WERI-Rb-1 (cell line): ENCODE data around the gene PTPN11.

Experiments
- DNase-seq: peaks from one replicate; pipeline ENCODE4 v3.0.0-alpha.2; 2020
- H3K27ac ChIP-seq: fragments of 250-450 bp; sonication (Bioruptor Pico); 2 replicates; pipeline ENCODE4 v1.5.1; 2020; ENCODE audit warnings: mild to moderate bottlenecking, moderate library complexity
- H3K27me3 ChIP-seq: fragments of 250-450 bp; sonication (Bioruptor Pico); 2 replicates; pipeline ENCODE4 v1.5.1; 2021; ENCODE audit warnings: mild to moderate bottlenecking, low read depth, moderate library complexity; ENCODE audit not compliant: insufficient read depth, severe bottlenecking
- H3K36me3 ChIP-seq: fragments of 250-450 bp; sonication (Bioruptor Pico); 2 replicates; pipeline ENCODE4 v1.5.1; 2020; ENCODE audit warnings: mild to moderate bottlenecking, moderate library complexity
- H3K4me3 ChIP-seq: 2 replicates; pipeline ENCODE4 v1.5.1; 2011; ENCODE audit warnings: low read depth, mild to moderate bottlenecking, control low read depth, low read length
- H3K9me3 ChIP-seq: fragments of 250-450 bp; sonication (Bioruptor Pico); 2 replicates; pipeline ENCODE4 v1.5.1; 2021; ENCODE audit warnings: mild to moderate bottlenecking, moderate library complexity; ENCODE audit not compliant: severe bottlenecking
- CTCF ChIP-seq: IDR thresholded peaks from 2 replicates; pipeline ENCODE4 v1.5.1; 2011; ENCODE audit warnings: low read depth, mild to moderate bottlenecking, control low read depth, inconsistent platforms, low read length

The PTPN11 gene

DNA sequence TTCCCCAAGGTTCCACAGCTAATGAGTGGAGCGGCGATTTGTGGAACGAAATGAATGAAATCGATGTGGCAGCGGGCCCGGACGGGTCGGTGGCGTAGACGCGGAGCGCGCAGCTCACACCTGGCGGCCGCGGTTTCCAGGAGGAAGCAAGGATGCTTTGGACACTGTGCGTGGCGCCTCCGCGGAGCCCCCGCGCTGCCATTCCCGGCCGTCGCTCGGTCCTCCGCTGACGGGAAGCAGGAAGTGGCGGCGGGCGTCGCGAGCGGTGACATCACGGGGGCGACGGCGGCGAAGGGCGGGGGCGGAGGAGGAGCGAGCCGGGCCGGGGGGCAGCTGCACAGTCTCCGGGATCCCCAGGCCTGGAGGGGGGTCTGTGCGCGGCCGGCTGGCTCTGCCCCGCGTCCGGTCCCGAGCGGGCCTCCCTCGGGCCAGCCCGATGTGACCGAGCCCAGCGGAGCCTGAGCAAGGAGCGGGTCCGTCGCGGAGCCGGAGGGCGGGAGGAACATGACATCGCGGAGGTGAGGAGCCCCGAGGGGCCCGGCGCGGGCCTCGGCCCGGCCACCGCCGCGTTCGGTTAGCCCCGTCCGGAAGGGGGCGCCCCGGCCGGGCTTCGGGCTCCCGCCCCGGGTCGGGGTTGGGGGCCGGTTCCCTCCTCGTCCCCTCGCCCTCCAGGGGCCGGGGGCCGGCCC is at the start of gene PTPN11:
TSS of gene PTPN11 (plus strand) at position 340 of the 689 bp plus-strand sequence. CDS start at position 505, 165 bp downstream.
- peak within 1 kb of the TSS; percentile 86 for H3K27ac ChIP-seq
- peak within 1 kb of the TSS; percentile 97 for H3K4me3 ChIP-seq
- no peaks in the 10 kb centered on the region for H3K9me3 ChIP-seq
- no peaks in the 10 kb centered on the region for H3K36me3 ChIP-seq
- DNase-seq = peak; percentile 89
- peak; percentile 63 for TF ChIP-seq CTCF
- no peaks in the 10 kb centered on the region for H3K27me3 ChIP-seq

- no peak for DNase-seq
- Histone ChIP-seq H3K36me3 (peaks cover 3% of the 10 kb centered on the region; the same call in 1 of the 2 replicates), H3K4me3 (no peak overlapping the region), H3K27ac (no peak overlapping the region), H3K27me3 (no peaks in the 10 kb centered on the region), H3K9me3 (no peaks in the 10 kb centered on the region)
- no peak for TF ChIP-seq CTCF
These were observed 48.5 kb upstream of the PTPN11 start for GRCh38 chr12:112370199-112370598.

DNA sequence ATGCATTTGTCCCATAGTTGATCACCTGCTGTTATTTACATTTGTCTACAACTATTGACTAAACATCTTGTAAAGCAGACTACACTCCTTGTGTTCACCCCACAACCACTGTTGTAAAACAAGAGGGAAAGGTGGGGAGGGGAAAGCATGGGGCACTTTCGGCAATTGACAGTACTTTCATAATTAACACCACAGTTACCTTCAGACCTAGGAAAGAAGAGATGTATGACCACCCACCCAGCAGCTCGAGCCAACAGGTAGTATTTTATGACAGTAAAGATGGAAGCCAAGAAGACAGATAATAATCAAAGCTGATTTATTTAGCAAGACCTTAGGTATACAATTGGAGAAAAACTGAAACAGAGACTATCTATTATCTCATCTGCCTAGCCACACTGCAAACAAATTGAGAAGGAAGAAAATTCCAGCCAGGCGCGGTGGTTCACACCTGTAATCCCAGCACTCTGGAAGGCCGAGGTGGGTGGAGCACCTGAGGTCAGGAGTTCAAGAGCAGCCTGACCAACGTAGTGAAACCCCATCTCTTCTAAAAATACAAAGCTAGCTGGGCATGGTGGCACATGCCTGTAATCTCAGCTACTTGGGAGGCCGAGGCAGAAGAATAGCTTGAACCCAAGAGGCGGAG is 47.8 kb upstream of the PTPN11 start:
- TF ChIP-seq CTCF = no peak

DNA sequence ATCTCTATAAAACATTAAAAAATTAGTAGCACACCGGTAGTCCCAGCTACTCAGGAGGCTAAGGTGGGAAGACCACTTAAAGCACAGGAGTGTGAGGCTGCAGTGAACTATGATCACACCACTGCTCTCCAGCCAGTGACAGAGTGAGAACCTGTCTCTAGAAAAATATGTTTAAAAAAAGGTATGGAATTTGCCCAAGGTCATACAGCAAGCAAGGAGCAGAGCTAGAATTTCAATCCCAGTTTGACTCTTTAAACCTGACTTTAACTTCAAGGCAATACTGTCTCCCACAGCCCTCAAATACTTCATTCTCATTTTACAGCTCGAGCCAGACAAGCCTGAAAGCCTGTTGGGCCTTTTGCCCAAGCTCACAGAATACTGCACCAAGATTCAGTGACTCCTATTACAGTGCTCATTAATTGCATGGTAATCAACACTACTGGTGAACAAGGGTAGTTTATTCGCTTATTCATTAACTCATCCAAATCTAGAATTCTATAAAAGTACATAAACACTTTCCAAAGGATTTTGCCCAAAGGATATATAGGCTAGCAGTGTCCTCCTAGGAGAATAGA is 44.5 kb upstream of the PTPN11 start:
- H3K27me3 ChIP-seq = no peaks in the 10 kb centered on the region
- H3K9me3 ChIP-seq = no peaks in the 10 kb centered on the region
- no peak overlapping the region for H3K4me3 ChIP-seq
- TF ChIP-seq CTCF = no peak
- no peak overlapping the region for H3K27ac ChIP-seq
- H3K36me3 ChIP-seq = peaks cover 3% of the 10 kb centered on the region; the same call in 1 of the 2 replicates
- DNase-seq = no peak

More for the DNA sequence above, 47.8 kb upstream of the PTPN11 start:
- H3K36me3 ChIP-seq = peaks cover 3% of the 10 kb centered on the region; the same call in 1 of the 2 replicates
- H3K27me3 ChIP-seq = no peaks in the 10 kb centered on the region
- H3K4me3 ChIP-seq = no peak overlapping the region
- no peak overlapping the region for H3K27ac ChIP-seq
- no peak for DNase-seq
- H3K9me3 ChIP-seq = no peaks in the 10 kb centered on the region

DNA sequence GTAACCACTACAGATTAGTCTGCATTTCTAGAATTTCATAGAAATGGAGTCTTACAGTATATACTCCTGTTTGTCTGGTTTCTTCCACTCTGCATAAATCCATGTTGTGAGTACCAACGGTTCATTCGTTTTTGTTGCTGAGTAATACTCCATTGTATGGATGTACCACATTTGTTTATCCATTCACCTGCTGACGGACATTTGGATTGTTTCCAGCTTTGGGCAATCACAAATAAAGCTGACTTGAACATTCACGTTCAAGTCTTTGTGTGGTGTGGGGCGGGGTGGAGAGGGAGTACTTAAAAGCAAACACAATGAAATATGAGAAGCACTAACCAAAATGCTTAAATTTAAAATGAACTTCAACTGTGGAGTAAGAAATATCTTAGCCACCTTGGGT is 43.6 kb upstream of the PTPN11 start:
- Histone ChIP-seq H3K9me3 (no peaks in the 10 kb centered on the region), H3K27me3 (no peaks in the 10 kb centered on the region), H3K4me3 (no peak overlapping the region), H3K36me3 (peaks cover 3% of the 10 kb centered on the region; the same call in 1 of the 2 replicates), H3K27ac (no peak overlapping the region)
- no peak for DNase-seq
- TF ChIP-seq CTCF = no peak
